ENCODE data around the gene DOCK1.

The DOCK1 gene

DNA sequence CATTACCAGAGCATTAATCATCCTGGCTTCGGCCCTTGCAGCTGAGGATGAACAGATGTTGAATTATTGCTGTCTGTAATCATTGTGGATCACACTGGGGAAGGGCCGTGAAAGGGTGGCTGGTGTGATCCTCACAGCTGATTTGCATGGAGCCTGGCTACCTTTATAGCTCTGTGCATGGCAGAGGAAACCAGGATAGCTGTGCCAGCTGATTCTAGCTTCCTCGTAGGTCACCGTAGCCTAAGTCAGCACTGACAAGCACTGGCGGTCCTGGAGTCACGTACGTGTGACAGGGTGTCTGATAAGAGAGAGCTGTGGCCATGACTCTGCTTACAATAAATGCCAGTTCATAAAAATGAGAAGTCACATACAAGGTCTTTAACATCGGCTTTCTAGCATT, 214.7 kb downstream of the DOCK1 start:
- H3K27ac Mint-ChIP-seq: no peak overlapping the region
- H3K9me3 Mint-ChIP-seq: peaks cover 4% of the 10 kb centered on the region
- no peaks in the 10 kb centered on the region for H3K4me1 Mint-ChIP-seq
- no peaks in the 10 kb centered on the region for H3K36me3 Mint-ChIP-seq
- no peak overlapping the region for H3K4me3 Mint-ChIP-seq
- H3K27me3 Mint-ChIP-seq: peaks cover 7% of the 10 kb centered on the region

- Mint-ChIP-seq H3K36me3 (no peaks in the 10 kb centered on the region), H3K4me1 (no peaks in the 10 kb centered on the region), H3K9me3 (peaks cover 4% of the 10 kb centered on the region), H3K27ac (no peak overlapping the region), H3K4me3 (no peak overlapping the region), H3K27me3 (peaks cover 9% of the 10 kb centered on the region)
These were observed 217.6 kb downstream of the DOCK1 start for GRCh38 chr10:127122831-127123230.

DNA sequence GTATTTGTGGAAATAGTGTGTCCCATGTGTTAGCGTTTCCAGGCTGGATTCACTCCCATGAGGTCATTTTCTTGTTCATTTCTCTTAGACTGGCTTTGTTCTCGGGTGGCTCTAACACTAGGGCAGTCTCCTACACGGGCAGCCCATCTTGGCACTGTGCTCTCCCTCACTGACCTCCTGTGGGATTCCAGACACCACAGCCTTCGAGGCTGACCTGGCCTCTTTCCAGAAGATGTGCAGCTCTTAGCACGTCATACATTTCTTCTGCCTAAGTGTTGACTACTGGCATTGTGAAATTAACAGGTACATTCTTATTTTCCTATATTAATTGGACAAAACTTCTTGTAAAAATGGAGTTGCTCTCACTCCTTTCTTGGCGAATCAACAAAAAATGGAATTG, 218.4 kb downstream of the DOCK1 start:
- H3K9me3 Mint-ChIP-seq: no peaks in the 10 kb centered on the region
- no peak overlapping the region for H3K27ac Mint-ChIP-seq
- no peaks in the 10 kb centered on the region for H3K36me3 Mint-ChIP-seq
- H3K4me3 Mint-ChIP-seq: no peak overlapping the region
- peaks cover 7% of the 10 kb centered on the region for H3K27me3 Mint-ChIP-seq
- H3K4me1 Mint-ChIP-seq: no peaks in the 10 kb centered on the region

DNA sequence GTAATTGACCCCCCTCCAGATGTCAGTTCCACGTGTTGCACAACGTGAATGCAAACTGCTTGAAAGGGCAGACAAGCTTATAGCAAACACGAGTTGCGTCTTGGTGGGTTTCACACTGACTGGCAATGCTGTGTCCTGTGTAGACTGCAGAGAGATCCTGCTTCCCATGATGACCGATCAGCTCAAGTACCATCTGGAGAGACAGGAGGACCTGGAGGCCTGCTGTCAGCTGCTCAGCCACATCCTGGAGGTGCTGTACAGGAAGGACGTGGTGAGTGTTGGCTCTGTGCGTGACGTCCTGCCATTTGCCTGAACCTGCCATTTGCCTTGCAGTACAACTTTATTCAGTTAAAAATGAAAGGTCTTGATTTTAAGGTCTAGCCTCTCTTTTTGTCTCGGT, 220.1 kb downstream of the DOCK1 start:
- H3K9me3 Mint-ChIP-seq: no peaks in the 10 kb centered on the region
- H3K27me3 Mint-ChIP-seq: peaks cover 7% of the 10 kb centered on the region

DNA sequence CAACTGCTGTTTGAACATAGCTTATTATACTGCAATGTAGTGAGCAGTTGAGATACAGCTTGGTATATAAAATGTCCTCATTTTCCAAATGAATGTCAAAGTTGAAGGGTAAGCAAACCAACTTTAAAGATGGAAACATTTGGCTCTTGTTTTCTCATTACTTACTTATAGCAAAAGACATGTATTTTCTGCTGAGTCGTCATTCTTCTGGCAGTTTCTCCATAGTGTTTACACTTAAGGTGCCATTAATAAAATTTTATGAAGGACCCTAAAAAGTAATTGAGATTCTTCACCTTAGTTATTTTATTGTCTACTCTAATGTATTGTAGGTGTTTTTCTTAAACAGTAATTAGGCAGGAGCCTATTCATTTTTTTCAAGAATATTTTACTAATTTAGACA, 222.6 kb downstream of the DOCK1 start:
- Mint-ChIP-seq H3K9me3 (no peaks in the 10 kb centered on the region), H3K27me3 (peaks cover 4% of the 10 kb centered on the region), H3K4me1 (no peaks in the 10 kb centered on the region), H3K27ac (no peak overlapping the region), H3K4me3 (no peak overlapping the region), H3K36me3 (no peaks in the 10 kb centered on the region)

More for the DNA sequence above, 220.1 kb downstream of the DOCK1 start:
- no peak overlapping the region for H3K27ac Mint-ChIP-seq
- H3K4me1 Mint-ChIP-seq: no peaks in the 10 kb centered on the region
- no peak overlapping the region for H3K4me3 Mint-ChIP-seq
- H3K36me3 Mint-ChIP-seq: no peaks in the 10 kb centered on the region

DNA sequence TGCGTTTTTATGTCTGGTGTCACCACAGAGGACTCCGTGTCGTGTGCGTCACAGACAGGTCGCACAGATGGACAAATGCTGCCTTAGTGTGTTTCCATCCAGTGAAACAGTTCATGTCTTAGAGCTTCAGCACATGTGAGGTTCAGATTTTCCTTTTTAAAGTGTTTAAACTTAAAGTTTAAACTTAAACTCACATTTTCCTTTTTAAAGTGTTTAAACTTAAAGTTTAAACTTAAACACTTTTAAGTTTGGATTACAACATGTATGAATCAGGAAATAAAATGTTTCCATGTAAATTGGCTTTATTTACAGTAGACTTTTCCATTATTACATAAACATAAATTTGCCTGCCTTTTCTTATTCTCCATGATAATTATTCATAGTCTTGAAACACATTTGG, 223.9 kb downstream of the DOCK1 start:
- Mint-ChIP-seq H3K27ac (no peak overlapping the region), H3K9me3 (no peaks in the 10 kb centered on the region), H3K27me3 (peaks cover 2% of the 10 kb centered on the region), H3K4me3 (no peak overlapping the region), H3K36me3 (no peaks in the 10 kb centered on the region), H3K4me1 (no peaks in the 10 kb centered on the region)

GRCh38 chr10:127132451-127132850, 227.2 kb downstream of the DOCK1 start:
- Mint-ChIP-seq H3K4me3 (no peak overlapping the region), H3K27me3 (no peaks in the 10 kb centered on the region), H3K9me3 (no peaks in the 10 kb centered on the region), H3K27ac (no peak overlapping the region), H3K4me1 (no peaks in the 10 kb centered on the region), H3K36me3 (no peaks in the 10 kb centered on the region)

- Mint-ChIP-seq H3K27ac (no peak overlapping the region), H3K36me3 (no peaks in the 10 kb centered on the region), H3K27me3 (no peaks in the 10 kb centered on the region), H3K4me3 (no peak overlapping the region), H3K4me1 (no peaks in the 10 kb centered on the region), H3K9me3 (no peaks in the 10 kb centered on the region)
These were observed 228.0 kb downstream of the DOCK1 start for GRCh38 chr10:127133225-127133624.

- H3K36me3 Mint-ChIP-seq: no peaks in the 10 kb centered on the region
- no peaks in the 10 kb centered on the region for H3K27me3 Mint-ChIP-seq
- no peaks in the 10 kb centered on the region for H3K4me1 Mint-ChIP-seq
- H3K4me3 Mint-ChIP-seq: no peak overlapping the region
- H3K27ac Mint-ChIP-seq: no peak overlapping the region
- no peaks in the 10 kb centered on the region for H3K9me3 Mint-ChIP-seq
These were observed 228.7 kb downstream of the DOCK1 start for GRCh38 chr10:127133672-127134500.

- H3K27me3 Mint-ChIP-seq: no peaks in the 10 kb centered on the region
- H3K4me3 Mint-ChIP-seq: no peak overlapping the region
- no peak overlapping the region for H3K27ac Mint-ChIP-seq
- H3K4me1 Mint-ChIP-seq: no peaks in the 10 kb centered on the region
- H3K9me3 Mint-ChIP-seq: no peaks in the 10 kb centered on the region
- no peaks in the 10 kb centered on the region for H3K36me3 Mint-ChIP-seq
These were observed 230.8 kb downstream of the DOCK1 start for GRCh38 chr10:127135844-127136577.

DNA sequence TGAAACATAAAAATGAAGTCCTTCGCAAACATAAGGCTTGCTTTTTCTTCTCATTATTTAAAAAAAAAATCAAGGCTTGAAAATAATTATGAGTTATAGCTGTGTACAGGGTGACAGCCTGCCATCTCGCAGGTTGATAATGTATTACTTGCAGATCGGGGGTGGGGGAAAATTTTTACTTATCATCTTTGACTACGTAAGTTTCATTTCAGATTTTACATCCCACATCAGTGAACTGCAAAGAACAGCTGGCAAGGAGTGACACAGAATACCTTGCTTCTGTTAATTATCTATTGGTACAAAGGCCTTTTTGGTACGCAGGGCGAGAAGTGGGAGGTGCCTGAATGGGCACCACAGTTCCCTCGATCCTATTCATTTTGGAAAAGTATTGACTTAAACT, 232.2 kb downstream of the DOCK1 start:
- Mint-ChIP-seq H3K27me3 (no peaks in the 10 kb centered on the region), H3K4me3 (no peak overlapping the region), H3K27ac (no peak overlapping the region), H3K9me3 (no peaks in the 10 kb centered on the region), H3K4me1 (no peaks in the 10 kb centered on the region), H3K36me3 (no peaks in the 10 kb centered on the region)

- Mint-ChIP-seq H3K4me1 (no peaks in the 10 kb centered on the region), H3K9me3 (no peaks in the 10 kb centered on the region), H3K27me3 (no peaks in the 10 kb centered on the region), H3K36me3 (no peaks in the 10 kb centered on the region), H3K4me3 (no peak overlapping the region), H3K27ac (no peak overlapping the region)
These were observed 236.9 kb downstream of the DOCK1 start for GRCh38 chr10:127142136-127142535.

GRCh38 chr10:127142856-127143255, 237.6 kb downstream of the DOCK1 start:
- Mint-ChIP-seq H3K4me1 (no peaks in the 10 kb centered on the region), H3K4me3 (no peak overlapping the region), H3K27ac (no peak overlapping the region), H3K36me3 (no peaks in the 10 kb centered on the region), H3K9me3 (no peaks in the 10 kb centered on the region), H3K27me3 (peaks cover 2% of the 10 kb centered on the region)

DNA sequence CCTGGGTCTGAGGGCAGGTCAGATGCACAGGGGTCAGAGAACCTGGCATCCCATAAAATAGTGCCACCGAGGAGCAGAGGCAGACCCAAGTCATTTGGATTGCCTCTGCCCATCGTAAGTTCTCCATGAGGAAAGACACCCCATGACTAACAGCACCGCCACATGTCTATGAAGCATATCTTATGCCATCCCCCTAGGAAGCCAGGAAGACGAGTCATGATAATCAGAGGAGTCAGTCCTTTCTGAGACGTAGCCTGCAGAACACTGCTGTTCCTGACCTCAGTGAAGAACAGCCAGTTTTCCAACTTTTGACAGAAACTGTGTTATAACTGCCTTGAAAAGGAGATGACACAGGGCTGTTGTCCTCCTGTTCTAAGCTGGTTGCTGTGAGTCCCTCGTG, 239.9 kb downstream of the DOCK1 start:
- H3K4me3 Mint-ChIP-seq: no peak overlapping the region
- H3K36me3 Mint-ChIP-seq: no peaks in the 10 kb centered on the region
- H3K27me3 Mint-ChIP-seq: peaks cover 2% of the 10 kb centered on the region
- H3K4me1 Mint-ChIP-seq: no peaks in the 10 kb centered on the region
- no peak overlapping the region for H3K27ac Mint-ChIP-seq
- no peaks in the 10 kb centered on the region for H3K9me3 Mint-ChIP-seq

GRCh38 chr10:127146661-127147060, 241.4 kb downstream of the DOCK1 start:
- Mint-ChIP-seq H3K9me3 (no peaks in the 10 kb centered on the region), H3K27me3 (peaks cover 2% of the 10 kb centered on the region), H3K27ac (no peak overlapping the region), H3K36me3 (no peaks in the 10 kb centered on the region), H3K4me1 (no peaks in the 10 kb centered on the region), H3K4me3 (no peak overlapping the region)
